ENCODE data around the gene SNHG17. TPM values are rescaled to one million over a fixed set of nuclear protein-coding genes. Genes with fewer than 3 reads are reported as not detected.

Gene SNHG17
- total and polyA plus RNA-seq, 9 of the 15 experiments (the other 6 are each of a cell fraction or from before 2014, with no cell fraction given), result 29.8 to 106 (median 57.7) TPM

GRCh38 chr20:38454556-38455473, 19.7 kb upstream of the SNHG17 start (continued):
- TF ChIP-seq PTRF (tag; IDR thresholded peaks at IDR 0.05) (no peak), ZNF121 (CRISPR knock-in tag; conservative IDR thresholded peaks at IDR 0.05) (0 out of 2 replicates have a peak, but pooled peaks have one; percentile 46), SREBF2 (CRISPR knock-in tag; IDR thresholded peaks at IDR 0.05) (no peak), ZNF384 (IDR thresholded peaks at IDR 0.05; ENCODE audit: low read depth, low read length) (no peak), ZBTB34 (CRISPR knock-in tag; IDR thresholded peaks at IDR 0.05) (no peak), L3MBTL2 (IDR thresholded peaks at IDR 0.05) (no peak), ZBTB43 (CRISPR knock-in tag; IDR thresholded peaks at IDR 0.05) (no peak), NEUROD1 (IDR thresholded peaks at IDR 0.05; ENCODE audit: borderline replicate concordance, low read depth, low read length, partially characterized antibody) (no peak), CHCHD3 (CRISPR knock-in tag; IDR thresholded peaks at IDR 0.05) (no peak), SMAD2 (IDR thresholded peaks at IDR 0.05; ENCODE audit: low read depth, low read length) (no peak), PCBP2 (IDR thresholded peaks at IDR 0.05; ENCODE audit: low read depth, low read length, poor library complexity, severe bottlenecking) (no peak), SIN3A (IDR thresholded peaks at IDR 0.05; ENCODE audit: borderline replicate concordance in 2 of 2, control insufficient read depth in 1 of 2, low read depth in 2 of 2, low read length in 2 of 2) (no peak), HOXB6 (CRISPR knock-in tag; IDR thresholded peaks at IDR 0.05; ENCODE audit: borderline replicate concordance) (no peak), TCF3 (CRISPR knock-in tag; IDR thresholded peaks at IDR 0.05) (peak; percentile 12; the same call in 1 of the 2 replicates), ZNF140 (CRISPR knock-in tag; IDR thresholded peaks at IDR 0.05) (no peak), ZNF124 (CRISPR knock-in tag; IDR thresholded peaks at IDR 0.05) (no peak)

Data from K562 (cell line).